HG02678 (cell line): Measurements from ENCODE around the gene KLF13.

Experiments
- ATAC-seq: cut with Tn5 transposase; IDR thresholded peaks from one replicate; pipeline ENCODE4 v1.9.1; 2021; ENCODE audit warnings: mild to moderate bottlenecking, moderate library complexity; ENCODE audit not compliant: unreplicated experiment

KLF13 gene

DNA sequence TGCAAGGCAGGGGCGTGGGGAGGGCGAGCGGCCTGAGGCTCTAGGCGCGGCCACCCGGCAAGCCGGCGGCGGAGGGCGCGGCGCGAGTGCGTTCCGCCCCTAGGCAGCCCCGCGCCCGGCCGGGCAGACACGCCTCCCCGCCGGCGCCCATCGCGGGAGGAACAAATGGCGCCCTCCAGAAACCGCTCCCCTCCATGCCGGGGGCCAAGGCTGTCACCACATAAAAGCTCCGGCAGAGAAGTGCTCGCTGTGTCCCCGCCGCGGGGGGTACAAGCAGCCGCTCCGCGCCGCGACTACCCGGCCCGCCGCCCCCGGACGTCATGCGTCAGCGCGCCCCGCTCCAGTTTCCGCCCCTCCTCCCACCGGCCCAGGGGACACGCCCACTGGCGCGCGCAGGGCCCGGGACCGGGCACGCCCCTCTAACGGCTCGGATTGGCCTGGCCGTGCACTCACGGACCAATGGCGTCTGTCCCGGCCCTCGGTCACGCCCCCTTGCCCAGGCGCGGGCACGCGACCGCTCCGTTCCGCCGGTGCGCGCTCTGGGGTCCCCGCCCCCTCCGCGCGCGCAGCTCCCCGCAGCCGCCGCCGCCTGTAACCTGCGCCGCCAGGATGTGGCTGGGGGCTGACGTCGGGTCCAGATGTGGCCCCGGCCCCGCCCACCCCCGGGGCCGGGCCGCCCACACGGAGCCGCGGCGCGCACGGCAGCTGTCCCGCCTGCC lies at the start of gene KLF13:
TSS of gene KLF13 (plus strand) at position 680 of the 719 bp plus-strand sequence. CDS start 378 bp downstream, outside the sequence.
- peak; percentile 60 for ATAC-seq

- ATAC-seq: no peak
These were observed 49.1 kb upstream of the KLF13 start for GRCh38 chr15:31277335-31278060.

GRCh38 chr15:31278061-31278445 lies 48.6 kb upstream of the KLF13 start:
- no peak for ATAC-seq

GRCh38 chr15:31278544-31279220 lies 48.0 kb upstream of the KLF13 start:
- ATAC-seq: no peak

DNA sequence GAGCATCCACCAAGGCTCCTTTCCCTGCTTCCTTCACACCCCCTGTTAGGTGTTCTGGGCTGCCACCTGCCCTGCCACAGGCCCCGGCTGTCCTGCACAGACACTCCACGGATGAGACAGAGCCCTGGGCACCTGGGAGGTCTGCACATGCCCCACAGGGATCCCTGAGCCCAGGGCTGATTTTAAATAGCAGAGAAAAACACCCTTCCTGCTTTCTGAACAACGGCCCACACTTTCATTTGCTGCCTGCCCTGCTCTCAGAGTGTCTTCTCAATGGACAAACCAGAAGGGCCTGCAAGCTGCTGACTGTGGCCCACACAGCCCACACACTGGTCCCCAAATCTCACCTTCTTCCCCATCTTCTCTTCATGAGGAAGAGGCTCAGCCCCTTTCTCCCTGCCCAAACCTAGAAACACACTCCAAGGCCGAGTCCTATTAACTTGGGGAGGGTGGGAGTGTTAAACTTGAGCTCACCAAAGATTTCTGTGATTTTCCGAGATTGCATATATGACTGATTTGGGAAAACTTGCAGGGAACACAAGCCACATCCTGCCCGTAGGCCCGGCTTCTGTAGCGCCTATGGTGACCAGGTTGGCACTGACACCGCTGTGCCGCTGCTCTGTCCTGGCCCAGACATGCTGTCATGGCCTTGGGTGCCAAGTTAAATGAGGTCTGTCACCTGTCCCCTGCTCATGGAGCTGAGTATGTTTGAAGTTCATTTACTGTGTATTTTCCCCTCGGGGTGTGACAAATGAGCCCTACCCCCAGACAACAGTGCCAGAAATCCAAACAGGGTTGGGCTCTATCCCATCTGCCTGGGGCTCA lies 47.2 kb upstream of the KLF13 start:
- no peak for ATAC-seq

GRCh38 chr15:31280046-31280830 lies 46.4 kb upstream of the KLF13 start:
- no peak for ATAC-seq

DNA sequence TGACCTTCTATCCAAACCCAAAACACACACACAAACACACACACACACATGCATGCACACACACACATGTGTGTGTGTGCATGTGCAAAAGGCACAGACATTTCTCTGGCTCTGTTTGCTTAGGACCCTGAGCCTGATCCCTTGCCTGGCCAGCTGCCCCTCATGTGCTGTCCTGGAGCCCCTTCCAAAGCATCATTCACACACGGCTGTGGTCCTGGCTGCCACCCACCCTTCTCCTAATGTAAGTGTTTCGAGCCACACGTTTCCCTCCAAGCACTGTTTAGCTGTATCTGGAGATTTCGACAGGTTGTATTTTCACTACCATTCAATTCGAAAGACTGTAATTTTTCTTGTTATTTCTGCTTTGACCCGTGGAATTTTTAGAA lies 45.8 kb upstream of the KLF13 start:
- no peak for ATAC-seq

- no peak for ATAC-seq
These were observed 43.6 kb upstream of the KLF13 start for GRCh38 chr15:31283043-31283442.

- peak; percentile 65 for ATAC-seq
These were observed 40.8 kb upstream of the KLF13 start for GRCh38 chr15:31285772-31286261.

GRCh38 chr15:31291048-31291578 lies 35.5 kb upstream of the KLF13 start:
- no peak for ATAC-seq

DNA sequence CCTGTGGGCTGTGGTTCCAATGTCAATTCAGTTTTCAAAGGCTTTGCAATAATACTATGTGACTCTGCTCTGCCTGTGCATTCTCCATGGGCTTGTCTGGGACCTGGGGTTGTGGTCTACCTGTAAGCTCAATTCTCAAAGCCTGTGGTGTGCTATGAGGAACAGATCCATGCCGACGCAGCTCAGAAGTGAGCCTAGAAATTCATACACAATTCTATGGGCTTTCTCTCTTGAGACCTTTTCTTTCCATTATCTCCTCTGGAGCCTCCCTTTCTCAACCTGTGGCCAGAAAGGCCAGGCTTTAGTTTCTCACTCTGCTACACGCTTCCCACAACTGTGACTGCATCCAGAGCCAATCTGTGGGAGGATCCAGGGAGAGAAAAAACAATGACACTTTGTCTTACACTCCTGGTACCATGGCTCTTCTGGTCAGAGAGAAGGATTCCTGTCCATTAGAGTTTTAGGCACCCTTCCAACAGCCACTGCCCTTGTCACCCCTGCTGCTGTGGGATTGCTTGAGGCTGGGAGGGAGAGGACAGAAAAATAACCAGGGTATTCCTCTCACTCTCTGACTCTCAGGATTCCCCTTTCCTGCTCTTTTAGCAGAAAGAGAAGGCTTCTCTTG lies 34.1 kb upstream of the KLF13 start:
- no peak for ATAC-seq

GRCh38 chr15:31293655-31294054 lies 33.0 kb upstream of the KLF13 start:
- ATAC-seq: no peak

DNA sequence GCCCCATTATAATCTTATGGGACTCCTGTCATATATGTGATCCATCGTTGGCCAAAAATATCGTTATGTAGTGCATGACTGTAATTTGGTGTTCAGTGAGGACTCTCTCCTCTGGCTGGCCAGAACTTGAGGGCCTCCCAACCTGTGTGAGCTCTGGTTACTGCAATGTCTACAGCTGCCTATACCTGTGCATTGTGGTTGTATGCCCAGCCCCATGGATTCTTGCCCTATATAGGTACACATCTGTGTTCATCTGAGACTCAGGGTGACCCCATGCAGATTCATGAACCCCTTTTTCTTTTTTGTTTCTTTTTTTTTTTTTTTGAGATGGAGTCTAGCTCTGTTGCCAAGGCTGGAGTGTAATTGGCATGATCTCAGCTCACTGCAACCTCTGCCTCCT lies 32.6 kb upstream of the KLF13 start:
- ATAC-seq: no peak

DNA sequence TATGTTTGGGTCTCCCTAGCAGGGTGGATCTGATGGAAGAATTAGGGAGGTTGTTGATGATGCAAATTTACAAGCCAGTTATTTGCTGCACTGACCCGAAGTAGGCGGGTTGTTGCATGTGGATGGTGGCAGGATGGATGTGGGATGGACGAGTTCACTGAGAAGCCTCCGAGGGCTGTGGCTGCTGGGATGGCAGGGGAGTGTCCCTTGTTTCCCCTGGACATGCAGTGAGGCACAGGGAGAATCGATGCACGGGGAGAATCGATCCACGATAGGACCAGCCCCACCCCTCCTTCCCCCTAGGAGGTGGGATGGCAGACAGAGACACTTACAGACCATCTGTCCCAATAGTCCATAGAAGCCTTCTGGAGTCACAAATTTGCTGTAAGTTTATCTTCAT lies 31.0 kb upstream of the KLF13 start:
- ATAC-seq: no peak

- ATAC-seq: no peak
These were observed 30.4 kb upstream of the KLF13 start for GRCh38 chr15:31296219-31296645.

- ATAC-seq: no peak
These were observed 29.7 kb upstream of the KLF13 start for GRCh38 chr15:31296646-31297574.

DNA sequence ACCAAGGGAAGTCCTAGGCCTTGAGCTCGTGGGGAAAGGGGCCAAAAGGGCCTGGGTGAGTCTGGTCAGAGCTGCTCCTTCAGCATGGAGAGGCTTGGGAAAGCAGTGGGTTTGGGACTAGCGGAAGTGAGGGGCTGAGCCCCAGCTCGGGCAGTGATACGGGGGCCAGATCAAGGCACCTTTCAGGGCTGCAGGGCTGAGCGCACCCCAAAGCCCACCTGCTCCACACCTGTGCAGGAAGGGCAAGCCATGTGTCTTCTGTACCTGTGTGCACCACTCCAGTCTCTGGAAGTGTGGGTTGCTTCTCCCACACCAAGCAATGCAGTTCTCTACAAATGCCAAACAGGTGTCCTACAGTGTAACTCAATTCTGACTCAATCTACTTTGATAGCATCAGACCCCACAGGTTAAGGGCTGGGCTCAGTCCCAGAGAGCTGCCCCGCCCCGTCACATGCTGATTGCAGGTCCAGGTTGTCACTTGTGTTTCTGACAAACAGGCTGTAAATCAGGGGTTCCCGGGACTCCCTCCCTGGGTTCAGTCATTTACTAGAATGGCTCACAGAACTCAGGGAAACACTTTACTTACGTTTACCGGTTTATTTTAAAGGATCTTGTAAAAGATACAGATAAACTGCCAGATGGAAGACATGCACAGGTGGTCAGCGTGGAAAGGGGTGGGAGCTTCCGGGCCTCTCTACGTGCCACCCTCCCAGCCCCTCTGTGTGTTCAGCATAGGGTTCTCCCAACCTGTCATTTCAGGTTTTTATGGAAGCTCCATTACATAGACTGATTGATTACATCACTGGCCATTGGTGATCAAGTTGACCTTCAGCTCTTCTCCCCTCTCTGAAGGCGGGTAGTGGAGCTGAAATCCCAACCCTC lies 28.8 kb upstream of the KLF13 start:
- no peak for ATAC-seq
